HS-5 (cell line): ENCODE results near the gene BMP2K.

ENCODE experiments used
- DNase-seq: peaks from one replicate; pipeline ENCODE4 v3.0.0-alpha.2; 2012; ENCODE audit warnings: low read depth

The BMP2K gene

GRCh38 chr4:78776079-78776728 is at the start of gene BMP2K:
Gene BMP2K (plus strand): TSS chr4:78776350. CDS start chr4:78776544, 194 bp downstream.
- no peak for DNase-seq

GRCh38 chr4:78726546-78726945 is 49.6 kb upstream of the BMP2K start:
- DNase-seq, result no peak

- DNase-seq, result no peak
These were observed 43.6 kb upstream of the BMP2K start for GRCh38 chr4:78732332-78733104.

GRCh38 chr4:78734441-78735162 is 41.5 kb upstream of the BMP2K start:
- no peak for DNase-seq

GRCh38 chr4:78735697-78736096 is 40.5 kb upstream of the BMP2K start:
- no peak for DNase-seq

GRCh38 chr4:78737035-78737434 is 39.1 kb upstream of the BMP2K start:
- no peak for DNase-seq

GRCh38 chr4:78737973-78738372 is 38.2 kb upstream of the BMP2K start:
- no peak for DNase-seq

GRCh38 chr4:78742300-78742699 is 33.9 kb upstream of the BMP2K start:
- DNase-seq, result no peak

GRCh38 chr4:78747475-78747922 is 28.7 kb upstream of the BMP2K start:
- peak; percentile 49 for DNase-seq

- no peak for DNase-seq
These were observed 27.8 kb upstream of the BMP2K start for GRCh38 chr4:78748381-78748780.

GRCh38 chr4:78749258-78749971 is 26.7 kb upstream of the BMP2K start:
- DNase-seq, result no peak

GRCh38 chr4:78749972-78750727 is 26.0 kb upstream of the BMP2K start:
- no peak for DNase-seq

GRCh38 chr4:78753091-78753490 is 23.1 kb upstream of the BMP2K start:
- DNase-seq, result no peak

- no peak for DNase-seq
These were observed 21.3 kb upstream of the BMP2K start for GRCh38 chr4:78754872-78755271.

- no peak for DNase-seq
These were observed 20.0 kb upstream of the BMP2K start for GRCh38 chr4:78756137-78756536.

- DNase-seq, result no peak
These were observed 19.4 kb upstream of the BMP2K start for GRCh38 chr4:78756776-78757175.

GRCh38 chr4:78757574-78757973 is 18.6 kb upstream of the BMP2K start:
- no peak for DNase-seq

- no peak for DNase-seq
These were observed 18.1 kb upstream of the BMP2K start for GRCh38 chr4:78758085-78758484.

- no peak for DNase-seq
These were observed 13.6 kb upstream of the BMP2K start for GRCh38 chr4:78762529-78762928.

GRCh38 chr4:78763251-78763650 is 12.9 kb upstream of the BMP2K start:
- DNase-seq, result no peak

- no peak for DNase-seq
These were observed 12.3 kb upstream of the BMP2K start for GRCh38 chr4:78763763-78764387.
